ENCODE data around the gene UBE2O.

The UBE2O gene

GRCh38 chr17:76417499-76418143 lies 35.3 kb downstream of the UBE2O start:
- Histone ChIP-seq H3K9ac (ENCODE audit: low read length) (no peak overlapping the region), H3K4me1 (ENCODE audit: insufficient read depth, low read length) (peaks cover 26% of the 10 kb centered on the region), H3K36me3 (ENCODE audit: insufficient read depth, low read length) (no peaks in the 10 kb centered on the region), H3K9me3 (ENCODE audit: low read length) (no peaks in the 10 kb centered on the region), H3K27ac (ENCODE audit: low read depth, low read length) (no peak overlapping the region), H3K4me3 (ENCODE audit: low read depth in 1 of 2, low read length in 2 of 2) (no peak overlapping the region), H3K27me3 (ENCODE audit: control insufficient read depth in 1 of 2, insufficient read depth in 2 of 2, low read length in 2 of 2) (no peaks in the 10 kb centered on the region)

- Histone ChIP-seq H3K27me3 (ENCODE audit: control insufficient read depth in 1 of 2, insufficient read depth in 2 of 2, low read length in 2 of 2) (no peaks in the 10 kb centered on the region), H3K4me3 (ENCODE audit: low read depth in 1 of 2, low read length in 2 of 2) (no peak overlapping the region), H3K9me3 (ENCODE audit: low read length) (no peaks in the 10 kb centered on the region), H3K27ac (ENCODE audit: low read depth, low read length) (no peak overlapping the region), H3K4me1 (ENCODE audit: insufficient read depth, low read length) (peaks cover 26% of the 10 kb centered on the region), H3K9ac (ENCODE audit: low read length) (no peak overlapping the region), H3K36me3 (ENCODE audit: insufficient read depth, low read length) (no peaks in the 10 kb centered on the region)
Observed at GRCh38 chr17:76416899-76417298, 36.1 kb downstream of the UBE2O start.

GRCh38 chr17:76416457-76416856 lies 36.5 kb downstream of the UBE2O start:
- Histone ChIP-seq H3K27me3 (ENCODE audit: control insufficient read depth in 1 of 2, insufficient read depth in 2 of 2, low read length in 2 of 2) (no peaks in the 10 kb centered on the region), H3K9ac (ENCODE audit: low read length) (no peak overlapping the region), H3K4me3 (ENCODE audit: low read depth in 1 of 2, low read length in 2 of 2) (no peak overlapping the region), H3K27ac (ENCODE audit: low read depth, low read length) (no peak overlapping the region), H3K4me1 (ENCODE audit: insufficient read depth, low read length) (peaks cover 26% of the 10 kb centered on the region), H3K9me3 (ENCODE audit: low read length) (no peaks in the 10 kb centered on the region), H3K36me3 (ENCODE audit: insufficient read depth, low read length) (no peaks in the 10 kb centered on the region)

GRCh38 chr17:76415786-76416185 lies 37.2 kb downstream of the UBE2O start:
- peaks cover 23% of the 10 kb centered on the region for H3K4me1 ChIP-seq (ENCODE audit: insufficient read depth, low read length)

GRCh38 chr17:76414334-76415295 lies 38.3 kb downstream of the UBE2O start:
- no peaks in the 10 kb centered on the region for H3K27me3 ChIP-seq (ENCODE audit: control insufficient read depth in 1 of 2, insufficient read depth in 2 of 2, low read length in 2 of 2)
- H3K4me3 ChIP-seq (ENCODE audit: low read depth in 1 of 2, low read length in 2 of 2): peak overlapping the region in 1 of 2 donors; percentile 9
- H3K9ac ChIP-seq (ENCODE audit: low read length): no peak overlapping the region
- no peak overlapping the region for H3K27ac ChIP-seq (ENCODE audit: low read depth, low read length)
- H3K9me3 ChIP-seq (ENCODE audit: low read length): no peaks in the 10 kb centered on the region
- H3K4me1 ChIP-seq (ENCODE audit: insufficient read depth, low read length): peaks cover 13% of the 10 kb centered on the region
- H3K36me3 ChIP-seq (ENCODE audit: insufficient read depth, low read length): no peaks in the 10 kb centered on the region

More at GRCh38 chr17:76415786-76416185, 37.2 kb downstream of the UBE2O start:
- Histone ChIP-seq H3K27me3 (ENCODE audit: control insufficient read depth in 1 of 2, insufficient read depth in 2 of 2, low read length in 2 of 2) (no peaks in the 10 kb centered on the region), H3K4me3 (ENCODE audit: low read depth in 1 of 2, low read length in 2 of 2) (no peak overlapping the region), H3K9ac (ENCODE audit: low read length) (no peak overlapping the region), H3K36me3 (ENCODE audit: insufficient read depth, low read length) (no peaks in the 10 kb centered on the region), H3K27ac (ENCODE audit: low read depth, low read length) (no peak overlapping the region), H3K9me3 (ENCODE audit: low read length) (no peaks in the 10 kb centered on the region)

GRCh38 chr17:76411247-76411646 lies 41.7 kb downstream of the UBE2O start:
- Histone ChIP-seq H3K4me1 (ENCODE audit: insufficient read depth, low read length) (peaks cover 15% of the 10 kb centered on the region), H3K9ac (ENCODE audit: low read length) (no peak overlapping the region), H3K27ac (ENCODE audit: low read depth, low read length) (no peak overlapping the region), H3K36me3 (ENCODE audit: insufficient read depth, low read length) (no peaks in the 10 kb centered on the region), H3K27me3 (ENCODE audit: control insufficient read depth in 1 of 2, insufficient read depth in 2 of 2, low read length in 2 of 2) (no peaks in the 10 kb centered on the region), H3K9me3 (ENCODE audit: low read length) (no peaks in the 10 kb centered on the region), H3K4me3 (ENCODE audit: low read depth in 1 of 2, low read length in 2 of 2) (no peak overlapping the region)

GRCh38 chr17:76410328-76410965 lies 42.5 kb downstream of the UBE2O start:
- Histone ChIP-seq H3K4me1 (ENCODE audit: insufficient read depth, low read length) (peaks cover 22% of the 10 kb centered on the region), H3K36me3 (ENCODE audit: insufficient read depth, low read length) (no peaks in the 10 kb centered on the region), H3K9me3 (ENCODE audit: low read length) (no peaks in the 10 kb centered on the region), H3K27me3 (ENCODE audit: control insufficient read depth in 1 of 2, insufficient read depth in 2 of 2, low read length in 2 of 2) (no peaks in the 10 kb centered on the region), H3K27ac (ENCODE audit: low read depth, low read length) (no peak overlapping the region), H3K9ac (ENCODE audit: low read length) (no peak overlapping the region), H3K4me3 (ENCODE audit: low read depth in 1 of 2, low read length in 2 of 2) (no peak overlapping the region)

- H3K4me3 ChIP-seq (ENCODE audit: low read depth in 1 of 2, low read length in 2 of 2): no peak overlapping the region
- no peaks in the 10 kb centered on the region for H3K9me3 ChIP-seq (ENCODE audit: low read length)
- H3K27me3 ChIP-seq (ENCODE audit: control insufficient read depth in 1 of 2, insufficient read depth in 2 of 2, low read length in 2 of 2): no peaks in the 10 kb centered on the region
- H3K36me3 ChIP-seq (ENCODE audit: insufficient read depth, low read length): peaks cover 10% of the 10 kb centered on the region
- H3K9ac ChIP-seq (ENCODE audit: low read length): no peak overlapping the region
- H3K27ac ChIP-seq (ENCODE audit: low read depth, low read length): no peak overlapping the region
- peaks cover 14% of the 10 kb centered on the region for H3K4me1 ChIP-seq (ENCODE audit: insufficient read depth, low read length)
Observed at GRCh38 chr17:76408037-76408849, 44.7 kb downstream of the UBE2O start.

GRCh38 chr17:76407509-76407908 lies 45.4 kb downstream of the UBE2O start:
- no peaks in the 10 kb centered on the region for H3K27me3 ChIP-seq (ENCODE audit: control insufficient read depth in 1 of 2, insufficient read depth in 2 of 2, low read length in 2 of 2)
- H3K9ac ChIP-seq (ENCODE audit: low read length): no peak overlapping the region
- H3K9me3 ChIP-seq (ENCODE audit: low read length): no peaks in the 10 kb centered on the region
- H3K36me3 ChIP-seq (ENCODE audit: insufficient read depth, low read length): peaks cover 13% of the 10 kb centered on the region
- H3K27ac ChIP-seq (ENCODE audit: low read depth, low read length): no peak overlapping the region
- H3K4me1 ChIP-seq (ENCODE audit: insufficient read depth, low read length): peaks cover 14% of the 10 kb centered on the region
- H3K4me3 ChIP-seq (ENCODE audit: low read depth in 1 of 2, low read length in 2 of 2): no peak overlapping the region

- no peaks in the 10 kb centered on the region for H3K9me3 ChIP-seq (ENCODE audit: low read length)
- H3K27ac ChIP-seq (ENCODE audit: low read depth, low read length): no peak overlapping the region
- H3K36me3 ChIP-seq (ENCODE audit: insufficient read depth, low read length): peaks cover 25% of the 10 kb centered on the region
- H3K27me3 ChIP-seq (ENCODE audit: control insufficient read depth in 1 of 2, insufficient read depth in 2 of 2, low read length in 2 of 2): no peaks in the 10 kb centered on the region
- H3K9ac ChIP-seq (ENCODE audit: low read length): no peak overlapping the region
- H3K4me1 ChIP-seq (ENCODE audit: insufficient read depth, low read length): peaks cover 14% of the 10 kb centered on the region
- no peak overlapping the region for H3K4me3 ChIP-seq (ENCODE audit: low read depth in 1 of 2, low read length in 2 of 2)
Observed at GRCh38 chr17:76405967-76406647, 46.8 kb downstream of the UBE2O start.
